ENCODE data around the gene RFX1. TPM values are rescaled to one million over a fixed set of nuclear protein-coding genes. Genes with fewer than 3 reads are reported as not detected.
A peak's percentile ranks its signal among the peaks of the same experiment; 100 is the strongest.

The RFX1 gene
- total RNA-seq, 1 experiment from 2014 or later = 1.2 TPM

GRCh38 chr19:13946414-13946813, 59.7 kb downstream of the RFX1 start:
- Histone ChIP-seq H3K9me3 (ENCODE audit: low read length) (no peaks in the 10 kb centered on the region), H3K79me2 (ENCODE audit: low read length) (no peaks in the 10 kb centered on the region), H4K20me1 (ENCODE audit: insufficient read depth, low read depth, low read length) (no peaks in the 10 kb centered on the region), H3K4me1 (ENCODE audit: low read length) (peaks cover 1% of the 10 kb centered on the region), H3K9me2 (replicated peaks; ENCODE audit: insufficient read depth, low read length) (no peaks in the 10 kb centered on the region), H3K27ac (ENCODE audit: low read length) (no peak overlapping the region), H3K4me2 (ENCODE audit: low read depth, low read length, poor library complexity, severe bottlenecking) (no peak overlapping the region), H3K9ac (ENCODE audit: low read length) (no peak overlapping the region), H3K27me3 (ENCODE audit: low read length) (no peaks in the 10 kb centered on the region), H2AFZ (ENCODE audit: low read length) (no peak overlapping the region), H3K4me3 (ENCODE audit: low read length) (no peak overlapping the region), H3K36me3 (ENCODE audit: insufficient read depth, low read length) (no peaks in the 10 kb centered on the region)
- no peak for DNase-seq

- no peaks in the 10 kb centered on the region for H4K20me1 ChIP-seq (ENCODE audit: insufficient read depth, low read depth, low read length)
- H3K36me3 ChIP-seq (ENCODE audit: insufficient read depth, low read length) = no peaks in the 10 kb centered on the region
- H3K9me2 ChIP-seq (replicated peaks; ENCODE audit: insufficient read depth, low read length) = no peaks in the 10 kb centered on the region
- H3K27me3 ChIP-seq (ENCODE audit: low read length) = no peaks in the 10 kb centered on the region
- no peaks in the 10 kb centered on the region for H3K79me2 ChIP-seq (ENCODE audit: low read length)
- no peak overlapping the region for H3K27ac ChIP-seq (ENCODE audit: low read length)
- H3K4me3 ChIP-seq (ENCODE audit: low read length) = no peak overlapping the region
- H3K4me1 ChIP-seq (ENCODE audit: low read length) = no peaks in the 10 kb centered on the region
- no peak overlapping the region for H3K9ac ChIP-seq (ENCODE audit: low read length)
- H3K9me3 ChIP-seq (ENCODE audit: low read length) = no peaks in the 10 kb centered on the region
- H3K4me2 ChIP-seq (ENCODE audit: low read depth, low read length, poor library complexity, severe bottlenecking) = no peak overlapping the region
- H2AFZ ChIP-seq (ENCODE audit: low read length) = no peak overlapping the region
- peak; percentile 68 for DNase-seq
These were observed 64.0 kb downstream of the RFX1 start for GRCh38 chr19:13942023-13942684.

DNA sequence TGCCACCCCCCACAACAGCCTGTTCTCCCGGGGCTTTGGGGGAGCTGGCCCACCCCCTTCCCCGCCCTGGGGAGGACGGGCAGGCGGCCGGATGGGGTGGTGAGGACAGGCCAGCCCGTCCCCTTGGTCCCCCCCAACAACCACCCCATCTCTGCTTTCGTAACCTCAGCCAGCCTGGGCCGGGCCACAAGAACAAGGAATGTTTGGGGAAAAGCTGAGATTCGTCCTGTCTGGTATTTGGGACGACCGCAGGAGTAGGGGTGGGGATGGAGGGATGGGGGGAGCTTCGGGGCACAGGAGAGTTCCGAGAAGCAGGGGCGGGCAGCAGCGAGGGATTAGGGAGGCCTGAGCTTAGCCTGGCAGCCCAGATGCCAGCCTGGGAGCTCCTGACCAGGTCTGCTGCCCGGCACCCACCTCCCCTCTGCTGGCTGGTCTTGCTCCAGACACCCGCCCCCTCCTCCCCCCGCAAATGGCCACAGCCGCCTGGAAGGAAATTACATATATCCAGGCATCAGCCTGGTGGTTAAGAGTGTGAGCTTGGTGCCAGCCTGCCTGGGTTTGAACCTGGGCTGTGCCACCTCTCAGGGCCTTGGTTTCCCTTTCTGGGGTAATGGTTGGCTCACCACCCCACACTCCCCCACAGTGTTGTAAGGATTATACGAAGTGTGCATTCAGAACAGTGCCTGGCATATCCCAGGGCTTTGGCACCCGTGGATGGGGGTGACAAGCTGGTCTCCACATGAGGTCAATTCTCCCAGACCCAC, 67.6 kb downstream of the RFX1 start, which contains the start of gene PODNL1:
TSS of gene PODNL1 (minus strand) at position 117 of the 764 bp plus-strand sequence. CDS start 236 bp downstream, outside the sequence.
- Histone ChIP-seq H3K9me3 (ENCODE audit: low read length) (no peaks in the 10 kb centered on the region), H2AFZ (ENCODE audit: low read length) (no peak within 1 kb of the TSS), H3K9ac (ENCODE audit: low read length) (no peak within 1 kb of the TSS)

GRCh38 chr19:13937479-13938300, 68.4 kb downstream of the RFX1 start:
- no peaks in the 10 kb centered on the region for H3K36me3 ChIP-seq (ENCODE audit: insufficient read depth, low read length)
- no peak overlapping the region for H3K9ac ChIP-seq (ENCODE audit: low read length)
- H3K4me3 ChIP-seq (ENCODE audit: low read length) = no peak overlapping the region
- no peaks in the 10 kb centered on the region for H3K79me2 ChIP-seq (ENCODE audit: low read length)
- no peak overlapping the region for H3K27ac ChIP-seq (ENCODE audit: low read length)
- no peak overlapping the region for H3K4me2 ChIP-seq (ENCODE audit: low read depth, low read length, poor library complexity, severe bottlenecking)
- no peaks in the 10 kb centered on the region for H4K20me1 ChIP-seq (ENCODE audit: insufficient read depth, low read depth, low read length)
- no peak for DNase-seq
- no peaks in the 10 kb centered on the region for H3K9me2 ChIP-seq (replicated peaks; ENCODE audit: insufficient read depth, low read length)
- no peak overlapping the region for H2AFZ ChIP-seq (ENCODE audit: low read length)
- no peaks in the 10 kb centered on the region for H3K4me1 ChIP-seq (ENCODE audit: low read length)
- H3K27me3 ChIP-seq (ENCODE audit: low read length) = no peaks in the 10 kb centered on the region
- H3K9me3 ChIP-seq (ENCODE audit: low read length) = no peaks in the 10 kb centered on the region

More for the DNA sequence above, 67.6 kb downstream of the RFX1 start, which contains the start of gene PODNL1:
- H3K4me3 ChIP-seq (ENCODE audit: low read length) = no peak within 1 kb of the TSS
- no peaks in the 10 kb centered on the region for H3K9me2 ChIP-seq (replicated peaks; ENCODE audit: insufficient read depth, low read length)
- H3K36me3 ChIP-seq (ENCODE audit: insufficient read depth, low read length) = no peaks in the 10 kb centered on the region
- DNase-seq = no peak
- H3K4me2 ChIP-seq (ENCODE audit: low read depth, low read length, poor library complexity, severe bottlenecking) = no peak within 1 kb of the TSS
- no peak within 1 kb of the TSS for H3K27ac ChIP-seq (ENCODE audit: low read length)
- H3K27me3 ChIP-seq (ENCODE audit: low read length) = no peaks in the 10 kb centered on the region
- H4K20me1 ChIP-seq (ENCODE audit: insufficient read depth, low read depth, low read length) = no peaks in the 10 kb centered on the region
- no peaks in the 10 kb centered on the region for H3K4me1 ChIP-seq (ENCODE audit: low read length)
- no peaks in the 10 kb centered on the region for H3K79me2 ChIP-seq (ENCODE audit: low read length)

DNA sequence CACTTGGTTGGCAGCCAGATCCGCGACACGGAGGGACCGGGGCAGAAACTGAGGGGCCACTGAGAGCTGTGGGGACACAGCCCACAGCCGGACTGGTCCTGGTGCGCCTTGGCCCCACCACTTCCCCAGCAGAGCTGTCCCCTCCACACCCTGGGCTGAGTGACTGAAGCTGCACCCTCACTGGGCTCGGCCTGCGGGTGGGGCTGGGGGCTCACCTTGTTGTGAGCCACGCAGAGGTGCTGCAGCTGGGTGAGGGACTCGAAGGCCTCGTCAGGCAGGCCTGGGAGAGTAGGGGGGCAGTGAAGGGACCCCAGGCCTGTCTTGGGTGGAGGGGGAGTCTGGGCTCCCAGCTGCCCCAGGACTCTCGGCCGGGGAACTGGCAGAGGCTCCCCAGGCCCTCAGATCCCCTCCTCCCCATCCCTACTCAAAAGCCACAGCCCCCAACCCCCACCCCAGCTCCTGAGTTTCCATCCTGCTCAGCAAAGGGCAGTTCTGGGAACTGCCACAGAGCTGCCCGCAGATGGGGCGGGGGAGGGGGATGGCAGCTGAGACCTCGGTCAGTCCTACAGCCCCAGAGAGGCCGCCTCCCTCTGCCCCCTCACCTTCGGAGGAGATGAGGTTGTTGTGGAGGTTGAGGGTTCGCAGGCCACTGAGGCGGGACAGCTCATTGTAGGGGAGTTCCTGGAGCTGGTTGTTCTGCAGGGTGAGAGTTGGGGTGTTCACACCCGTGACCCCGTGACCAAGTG, 70.2 kb downstream of the RFX1 start:
- Histone ChIP-seq H3K9me2 (replicated peaks; ENCODE audit: insufficient read depth, low read length) (no peaks in the 10 kb centered on the region), H2AFZ (ENCODE audit: low read length) (no peak overlapping the region), H3K79me2 (ENCODE audit: low read length) (no peaks in the 10 kb centered on the region), H3K27me3 (ENCODE audit: low read length) (no peaks in the 10 kb centered on the region), H3K27ac (ENCODE audit: low read length) (no peak overlapping the region), H3K36me3 (ENCODE audit: insufficient read depth, low read length) (no peaks in the 10 kb centered on the region), H3K4me2 (ENCODE audit: low read depth, low read length, poor library complexity, severe bottlenecking) (no peak overlapping the region), H3K4me1 (ENCODE audit: low read length) (no peaks in the 10 kb centered on the region), H3K4me3 (ENCODE audit: low read length) (no peak overlapping the region), H4K20me1 (ENCODE audit: insufficient read depth, low read depth, low read length) (no peaks in the 10 kb centered on the region), H3K9me3 (ENCODE audit: low read length) (no peaks in the 10 kb centered on the region), H3K9ac (ENCODE audit: low read length) (no peak overlapping the region)
- DNase-seq = no peak

DNA sequence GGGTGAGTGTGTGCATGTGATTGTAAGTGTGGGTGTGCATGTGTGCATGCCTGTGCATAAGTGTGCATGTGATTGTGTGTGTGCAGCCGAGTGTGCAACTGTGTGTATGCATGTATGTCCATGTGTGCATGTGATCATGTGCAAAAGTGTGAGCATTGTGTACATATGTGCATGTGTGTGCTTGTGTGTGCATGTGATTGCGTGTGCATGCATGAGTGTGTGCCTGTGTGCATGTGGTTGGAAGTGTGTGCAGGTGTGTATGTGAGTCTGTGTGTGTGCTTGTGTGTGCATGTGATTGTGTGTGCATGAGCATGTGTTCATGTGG, 71.4 kb downstream of the RFX1 start:
- no peaks in the 10 kb centered on the region for H4K20me1 ChIP-seq (ENCODE audit: insufficient read depth, low read depth, low read length)
- H3K36me3 ChIP-seq (ENCODE audit: insufficient read depth, low read length) = no peaks in the 10 kb centered on the region
- no peaks in the 10 kb centered on the region for H3K79me2 ChIP-seq (ENCODE audit: low read length)
- H3K4me1 ChIP-seq (ENCODE audit: low read length) = no peaks in the 10 kb centered on the region
- no peak for DNase-seq
- no peak overlapping the region for H3K9ac ChIP-seq (ENCODE audit: low read length)
- no peaks in the 10 kb centered on the region for H3K27me3 ChIP-seq (ENCODE audit: low read length)
- H3K4me2 ChIP-seq (ENCODE audit: low read depth, low read length, poor library complexity, severe bottlenecking) = no peak overlapping the region
- no peak overlapping the region for H3K27ac ChIP-seq (ENCODE audit: low read length)
- no peaks in the 10 kb centered on the region for H3K9me3 ChIP-seq (ENCODE audit: low read length)
- no peaks in the 10 kb centered on the region for H3K9me2 ChIP-seq (replicated peaks; ENCODE audit: insufficient read depth, low read length)
- H2AFZ ChIP-seq (ENCODE audit: low read length) = no peak overlapping the region
- no peak overlapping the region for H3K4me3 ChIP-seq (ENCODE audit: low read length)

DNA sequence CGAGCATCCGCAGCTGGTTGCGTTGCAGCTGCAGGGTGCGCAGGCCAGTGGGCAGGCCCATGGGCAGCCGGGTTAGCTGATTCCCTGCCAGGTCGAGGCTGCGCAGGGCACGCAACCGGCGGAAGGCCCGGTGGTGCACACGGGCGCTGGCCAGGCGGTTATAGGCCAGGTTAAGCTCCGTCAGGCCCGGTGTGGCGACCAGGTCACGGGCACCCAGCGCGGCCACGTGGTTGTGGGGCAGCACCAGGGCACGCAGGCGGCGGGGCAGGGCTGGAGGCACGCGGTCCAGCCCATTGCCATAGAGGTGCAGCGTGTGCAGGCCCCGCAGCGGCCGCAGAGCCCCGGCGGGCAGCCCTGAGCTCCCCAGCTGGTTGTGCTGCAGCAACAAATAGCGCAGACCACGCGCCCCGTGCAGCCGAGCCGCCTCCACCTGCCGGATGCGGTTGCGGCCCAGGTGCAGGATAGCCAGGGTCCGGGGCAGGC, 73.2 kb downstream of the RFX1 start:
- no peaks in the 10 kb centered on the region for H3K9me2 ChIP-seq (replicated peaks; ENCODE audit: insufficient read depth, low read length)
- no peak overlapping the region for H3K4me3 ChIP-seq (ENCODE audit: low read length)
- no peak for DNase-seq
- H3K36me3 ChIP-seq (ENCODE audit: insufficient read depth, low read length) = no peaks in the 10 kb centered on the region
- no peaks in the 10 kb centered on the region for H3K9me3 ChIP-seq (ENCODE audit: low read length)
- H4K20me1 ChIP-seq (ENCODE audit: insufficient read depth, low read depth, low read length) = no peaks in the 10 kb centered on the region
- no peak overlapping the region for H3K4me2 ChIP-seq (ENCODE audit: low read depth, low read length, poor library complexity, severe bottlenecking)
- no peak overlapping the region for H3K27ac ChIP-seq (ENCODE audit: low read length)
- no peak overlapping the region for H3K9ac ChIP-seq (ENCODE audit: low read length)
- H3K4me1 ChIP-seq (ENCODE audit: low read length) = no peaks in the 10 kb centered on the region
- H2AFZ ChIP-seq (ENCODE audit: low read length) = no peak overlapping the region
- H3K79me2 ChIP-seq (ENCODE audit: low read length) = no peaks in the 10 kb centered on the region
- no peaks in the 10 kb centered on the region for H3K27me3 ChIP-seq (ENCODE audit: low read length)
